Lower leg skin (tissue), 4 donors: Measurements from ENCODE around the gene GRM8. TPM values are rescaled to one million over a fixed set of nuclear protein-coding genes. Genes with fewer than 3 reads are reported as not detected.

ENCODE experiments used
- DNase-seq, 2 donors: peaks; one replicate each; pipeline ENCODE4 v3.0.0-alpha.2; 2019; ENCODE audit warnings: low spot score in 2 of 2
- H3K4me3 ChIP-seq: fragments of 200-600 bp; sonication (generic); 2 replicates; pipeline ENCODE4 v1.5.1; 2017; ENCODE audit warnings: mild to moderate bottlenecking, low read depth; ENCODE audit not compliant: poor library complexity, severe bottlenecking
- CTCF ChIP-seq, 3 donors: fragments of 450-650 bp; IDR thresholded peaks; one replicate each; pipeline ENCODE4 v1.5.1; 2016; ENCODE audit warnings: antibody characterized with exemption in 3 of 3, mild to moderate bottlenecking in 3 of 3, moderate library complexity in 2 of 3
- POLR2A ChIP-seq, 2 donors: fragments of 450-650 bp; IDR thresholded peaks; one replicate each; pipeline ENCODE4 v1.6.1; 2016 to 2017; ENCODE audit warnings: antibody characterized with exemption in 2 of 2, mild to moderate bottlenecking in 1 of 2, moderate library complexity in 1 of 2
- WGBS, 2 donors: methylation state at CpG; one replicate each; pipeline ENCODE4 v1.1.5; 2018; 5-methylcytosine and 5-hydroxymethylcytosine counted together
- intact Hi-C: fragments of 100-400 bp; cut with DNase I; formaldehyde crosslinking; loops from one replicate; pipeline ENCODE4 v1.15.0; 2023; ENCODE audit warnings: low total_unique reads
- total RNA-seq, 4 donors: library from RNA; depleted of rRNA; stranded (reverse); fragments of >200 nt; gene quantifications; one replicate each; pipeline ENCODE4 v1.1.0, GENCODE V29; 2016

Gene GRM8
- total RNA-seq, 4 donors from 2014 or later = 0.45 TPM; not detected in 3

GRCh38 chr7:126699707-126700106, 553.0 kb downstream of the GRM8 start:
- no peak overlapping the region for H3K4me3 ChIP-seq
- intact Hi-C loops = no loop called here
- TF ChIP-seq POLR2A (IDR thresholded peaks at IDR 0.05) (no peak), CTCF (IDR thresholded peaks at IDR 0.05) (no peak)
- no peak for DNase-seq

- TF ChIP-seq CTCF (IDR thresholded peaks at IDR 0.05) (no peak), POLR2A (IDR thresholded peaks at IDR 0.05) (no peak)
- 35 to 45% methylated on average over 2 of the region's 2 CpGs for WGBS, 2 donors
- no peak overlapping the region for H3K4me3 ChIP-seq
- DNase-seq = no peak
- intact Hi-C loops = no loop called here
Observed at GRCh38 chr7:126698909-126699308, 553.8 kb downstream of the GRM8 start.

GRCh38 chr7:126698446-126698845, 554.3 kb downstream of the GRM8 start:
- DNase-seq = no peak
- intact Hi-C loops = no loop called here
- TF ChIP-seq POLR2A (IDR thresholded peaks at IDR 0.05) (no peak), CTCF (IDR thresholded peaks at IDR 0.05) (no peak)

GRCh38 chr7:126696256-126697038, 556.3 kb downstream of the GRM8 start:
- 65 to 66% methylated on average over 9 of the region's 9 CpGs for WGBS, 2 donors
- H3K4me3 ChIP-seq = no peak overlapping the region
- intact Hi-C loops = no loop called here
- no peak for TF ChIP-seq CTCF (IDR thresholded peaks at IDR 0.05)
- TF ChIP-seq POLR2A (IDR thresholded peaks at IDR 0.05) = no peak
- DNase-seq = no peak

More at GRCh38 chr7:126698446-126698845, 554.3 kb downstream of the GRM8 start:
- H3K4me3 ChIP-seq = no peak overlapping the region
- 55 to 60% methylated on average over 2 of the region's 2 CpGs for WGBS, 2 donors

GRCh38 chr7:126690848-126691751, 561.6 kb downstream of the GRM8 start:
- no peak overlapping the region for H3K4me3 ChIP-seq
- TF ChIP-seq CTCF (IDR thresholded peaks at IDR 0.05) (no peak), POLR2A (IDR thresholded peaks at IDR 0.05) (no peak)
- DNase-seq = no peak
- intact Hi-C loops = no loop called here
- WGBS, 2 donors = 92% methylated on average over 11 of the region's 11 CpGs
